ENCODE measurements around the gene CMIP. TPM values are rescaled to one million over a fixed set of nuclear protein-coding genes. Genes with fewer than 3 reads are reported as not detected.
A peak's percentile ranks its signal among the peaks of the same experiment; 100 is the strongest.

CMIP gene
- total RNA-seq, 6 experiments from 2014 or later, result 12.2 to 23.0 (median 16.5) TPM

DNA sequence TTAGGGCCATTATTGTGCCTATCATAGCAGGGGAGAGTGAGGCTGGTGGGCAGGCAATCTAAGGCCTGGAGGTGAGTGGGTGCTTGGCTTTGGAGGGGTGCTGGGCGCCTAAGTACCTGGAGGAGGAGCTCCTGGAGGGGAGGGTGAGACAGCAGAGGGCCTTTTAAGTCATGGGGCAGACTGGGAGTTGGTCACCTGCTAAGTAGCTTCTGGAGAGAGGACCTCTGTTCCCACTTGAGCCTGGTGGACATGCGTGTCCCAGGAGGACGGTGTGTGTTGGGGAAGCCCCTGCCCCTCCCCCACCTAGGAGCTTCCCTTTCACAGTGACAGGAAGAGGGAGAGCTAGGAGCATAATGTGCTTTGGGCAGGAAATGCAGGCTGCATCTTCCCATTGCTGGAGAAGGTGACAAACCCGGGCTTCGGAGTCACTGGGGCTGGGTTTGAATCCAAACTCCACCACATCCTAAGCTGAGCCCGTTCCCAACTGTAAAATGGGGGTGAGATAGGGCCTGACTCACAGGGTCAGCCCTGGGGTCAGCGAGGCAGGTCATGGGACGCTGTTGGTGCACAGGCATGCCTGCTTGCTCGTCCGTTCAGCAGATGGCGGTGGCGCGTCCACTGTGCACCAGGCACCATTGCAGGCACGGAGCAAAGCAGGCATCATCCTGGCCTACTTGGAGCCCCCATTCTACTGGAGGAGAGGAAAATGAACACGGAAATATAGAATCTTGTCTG is 37.9 kb downstream of the CMIP start:
- Histone ChIP-seq H3K4me3 (no peak overlapping the region), H3K4me1 (peaks cover 0 to 42% (median 20%) of the 10 kb centered on the region in 4 donors), H3K36me3 (no peaks in the 10 kb centered on the region), H3K27me3 (no peaks in the 10 kb centered on the region), H3K27ac (peak overlapping the region; percentile 13 to 59 (median 21)), H3K9me3 (no peaks in the 10 kb centered on the region)
- DNase-seq (no peak), ATAC-seq (peak in 3 of 4 donors; percentile 2 to 27 (median 5))
- intact Hi-C loops (cut with DNase I), result no loop called here
- TF ChIP-seq, protein P1, sequence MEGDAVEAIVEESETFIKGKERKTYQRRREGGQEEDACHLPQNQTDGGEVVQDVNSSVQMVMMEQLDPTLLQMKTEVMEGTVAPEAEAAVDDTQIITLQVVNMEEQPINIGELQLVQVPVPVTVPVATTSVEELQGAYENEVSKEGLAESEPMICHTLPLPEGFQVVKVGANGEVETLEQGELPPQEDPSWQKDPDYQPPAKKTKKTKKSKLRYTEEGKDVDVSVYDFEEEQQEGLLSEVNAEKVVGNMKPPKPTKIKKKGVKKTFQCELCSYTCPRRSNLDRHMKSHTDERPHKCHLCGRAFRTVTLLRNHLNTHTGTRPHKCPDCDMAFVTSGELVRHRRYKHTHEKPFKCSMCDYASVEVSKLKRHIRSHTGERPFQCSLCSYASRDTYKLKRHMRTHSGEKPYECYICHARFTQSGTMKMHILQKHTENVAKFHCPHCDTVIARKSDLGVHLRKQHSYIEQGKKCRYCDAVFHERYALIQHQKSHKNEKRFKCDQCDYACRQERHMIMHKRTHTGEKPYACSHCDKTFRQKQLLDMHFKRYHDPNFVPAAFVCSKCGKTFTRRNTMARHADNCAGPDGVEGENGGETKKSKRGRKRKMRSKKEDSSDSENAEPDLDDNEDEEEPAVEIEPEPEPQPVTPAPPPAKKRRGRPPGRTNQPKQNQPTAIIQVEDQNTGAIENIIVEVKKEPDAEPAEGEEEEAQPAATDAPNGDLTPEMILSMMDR (IDR thresholded peaks at IDR 0.05), result no peak
- no peak for TF ChIP-seq POLR2A (IDR thresholded peaks at IDR 0.05)
- WGBS (ENCODE audit: insufficient coverage, low coverage, low lambda C conversion rate, missing lambda C conversion rate), result 87% methylated on average over 3 of the region's 15 CpGs

DNA sequence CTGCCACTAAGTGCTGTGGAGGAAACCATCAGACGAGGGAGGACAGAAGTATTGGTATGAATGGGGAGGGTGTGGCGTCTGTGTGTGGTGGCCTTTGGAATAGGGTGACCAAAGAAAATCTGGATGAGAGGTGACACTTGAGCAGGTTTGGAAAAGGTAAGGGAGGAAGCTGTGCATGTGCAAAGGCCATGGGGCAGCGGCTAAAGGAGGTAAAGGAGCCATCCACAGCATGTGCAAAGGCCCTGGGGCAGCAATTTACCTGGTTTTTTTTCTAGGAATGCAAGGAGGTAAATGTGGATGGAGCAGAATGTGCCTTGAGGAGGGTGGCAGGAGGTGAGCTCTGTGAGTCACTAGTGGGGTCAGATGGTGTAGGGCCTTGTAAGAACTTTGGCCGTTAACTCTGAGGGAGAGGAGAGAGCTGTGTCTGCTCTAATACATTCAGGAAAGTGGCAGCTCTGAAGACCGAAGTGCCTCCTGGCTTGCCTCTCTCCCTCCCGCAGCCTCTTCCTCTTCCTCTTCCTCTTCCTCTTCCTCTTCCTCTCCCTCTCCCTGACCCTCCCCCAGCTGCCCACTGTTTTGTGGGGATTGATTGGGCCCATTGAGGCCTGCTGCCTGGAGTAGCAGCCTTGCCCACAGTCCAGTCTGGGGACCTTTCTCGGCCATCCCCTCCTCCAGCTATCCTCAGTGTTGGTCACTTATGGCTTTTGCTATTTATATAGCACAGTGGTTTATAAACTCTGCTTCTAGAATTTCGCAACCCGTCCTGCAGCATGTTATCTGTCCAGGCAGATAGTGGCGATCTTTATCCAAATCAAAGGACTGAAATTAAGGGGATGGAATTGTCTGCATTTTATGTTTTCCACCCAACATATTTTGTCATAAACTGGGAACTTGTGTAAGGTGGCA is 38.7 kb downstream of the CMIP start:
- peak; percentile 28 to 62 (median 40) for ATAC-seq

DNA sequence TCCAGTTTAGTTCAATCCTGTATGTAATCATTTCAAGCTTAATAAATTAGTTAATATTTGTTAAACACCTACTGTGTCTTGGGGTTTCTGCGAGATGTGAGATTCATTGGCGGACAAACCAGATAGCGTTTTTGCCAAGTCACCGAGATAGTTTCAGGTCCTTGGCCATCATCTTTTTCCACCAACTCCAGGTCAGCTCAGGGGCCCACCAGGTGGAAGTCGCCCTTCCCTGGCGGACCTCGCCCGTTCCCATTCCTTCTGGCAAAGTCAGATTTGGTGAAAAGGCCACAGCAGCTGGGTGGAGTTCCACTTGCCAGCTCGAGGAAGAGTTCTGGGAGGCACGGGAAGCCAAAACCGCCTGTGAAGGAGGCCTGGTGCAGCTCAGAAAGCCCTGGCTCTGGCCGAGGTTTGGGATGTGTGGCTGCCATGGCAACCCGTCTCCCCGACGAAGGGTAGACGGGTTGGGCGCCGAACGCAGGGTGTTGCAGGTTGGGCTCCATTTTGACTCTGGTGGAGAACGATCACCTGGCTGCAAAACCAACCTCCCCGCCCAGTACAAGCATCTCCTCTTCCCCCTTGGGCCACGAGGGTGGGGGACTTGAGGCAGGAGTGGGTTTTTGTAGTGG is 39.5 kb downstream of the CMIP start:
- no peak overlapping the region for H3K27ac ChIP-seq
- ATAC-seq (no peak), DNase-seq (no peak)
- no peaks in the 10 kb centered on the region for H3K9me3 ChIP-seq
- peaks cover 0 to 29% (median 14%) of the 10 kb centered on the region in 4 donors for H3K4me1 ChIP-seq
- no peaks in the 10 kb centered on the region for H3K27me3 ChIP-seq
- 86% methylated on average over 14 of the region's 22 CpGs for WGBS (ENCODE audit: insufficient coverage, low coverage, low lambda C conversion rate, missing lambda C conversion rate)
- no peak overlapping the region for H3K4me3 ChIP-seq
- TF ChIP-seq, protein P1 (IDR thresholded peaks at IDR 0.05), result no peak
- no peak for TF ChIP-seq POLR2A (IDR thresholded peaks at IDR 0.05)
- intact Hi-C loops (cut with DNase I), result no loop called here
- H3K36me3 ChIP-seq, result no peaks in the 10 kb centered on the region

More for the DNA sequence above, 38.7 kb downstream of the CMIP start:
- Histone ChIP-seq H3K27ac (no peak overlapping the region), H3K4me3 (no peak overlapping the region), H3K36me3 (no peaks in the 10 kb centered on the region), H3K9me3 (no peaks in the 10 kb centered on the region), H3K4me1 (peaks cover 0 to 37% (median 18%) of the 10 kb centered on the region in 4 donors), H3K27me3 (no peaks in the 10 kb centered on the region)
- intact Hi-C loops (cut with DNase I), result no loop called here
- TF ChIP-seq, protein P1 (IDR thresholded peaks at IDR 0.05), result no peak
- no peak for TF ChIP-seq POLR2A (IDR thresholded peaks at IDR 0.05)
- WGBS (ENCODE audit: insufficient coverage, low coverage, low lambda C conversion rate, missing lambda C conversion rate), result 48% methylated on average over 8 of the region's 10 CpGs
- no peak for DNase-seq

DNA sequence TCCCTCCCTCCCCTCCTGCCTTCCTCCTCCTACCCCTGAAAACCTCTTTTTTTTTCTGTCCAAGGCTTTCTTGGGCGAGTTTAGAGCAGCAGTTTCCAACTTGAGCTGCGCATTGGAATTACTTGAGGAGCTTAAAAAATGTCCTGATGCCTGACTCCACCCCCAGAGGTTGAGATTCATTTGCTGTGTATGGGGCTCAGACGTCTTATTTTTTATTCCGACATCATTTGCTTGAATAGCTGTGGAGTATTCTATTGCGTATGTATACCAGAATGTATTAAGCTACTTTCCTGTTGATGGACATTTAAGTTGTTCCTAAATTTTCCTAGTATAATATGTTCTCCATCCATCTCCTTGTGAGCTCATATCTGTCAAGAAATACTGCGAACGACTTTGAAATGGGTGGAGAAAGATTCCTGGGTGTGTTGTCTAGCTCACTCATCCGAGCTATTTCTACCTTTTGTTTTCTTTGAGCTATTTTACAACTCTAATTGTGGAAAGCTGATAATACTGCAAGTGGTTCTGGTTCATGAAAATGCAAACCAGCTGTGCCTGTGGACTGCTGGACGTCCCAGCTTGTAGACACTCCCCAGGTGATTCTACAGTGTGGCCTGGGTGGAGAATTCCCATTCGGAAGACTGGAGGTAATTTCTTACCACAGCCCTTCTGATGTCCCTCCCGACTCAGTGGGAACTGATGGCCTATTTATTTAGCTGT is 40.5 kb downstream of the CMIP start:
- no peak for DNase-seq

More for the DNA sequence above, 40.5 kb downstream of the CMIP start:
- Histone ChIP-seq H3K9me3 (no peaks in the 10 kb centered on the region), H3K27ac (no peak overlapping the region), H3K4me3 (no peak overlapping the region), H3K27me3 (no peaks in the 10 kb centered on the region), H3K4me1 (peaks cover 0 to 24% (median 10%) of the 10 kb centered on the region in 4 donors), H3K36me3 (no peaks in the 10 kb centered on the region)
- intact Hi-C loops (cut with DNase I), result no loop called here
- ATAC-seq, result no peak
- WGBS (ENCODE audit: insufficient coverage, low coverage, low lambda C conversion rate, missing lambda C conversion rate), result 84% methylated on average over 10 of the region's 11 CpGs
- TF ChIP-seq POLR2A (IDR thresholded peaks at IDR 0.05), result no peak
- TF ChIP-seq, protein P1 (IDR thresholded peaks at IDR 0.05), result no peak

Measured in right lobe of liver (tissue), 6 donors.